SU-DHL-6 (cell line): ENCODE results near the gene CD83.

Source experiments
- H2AFZ ChIP-seq: fragments of 200-600 bp; sonication (generic); 2 replicates; pipeline ENCODE4 v1.6.1; 2014; ENCODE audit warnings: low read depth, mild to moderate bottlenecking, moderate library complexity, mixed read lengths, antibody characterized with exemption, low read length; ENCODE audit not compliant: severe bottlenecking
- H3F3A ChIP-seq: fragments of 200-600 bp; shearing (Covaris generic); 2 replicates; pipeline ENCODE4 v1.6.0; 2016; ENCODE audit warnings: antibody characterized with exemption, mild to moderate bottlenecking; ENCODE audit not compliant: insufficient read depth
- H3K27ac ChIP-seq: fragments of 200-600 bp; sonication (generic); 2 replicates; pipeline ENCODE4 v1.5.1; 2016; ENCODE audit warnings: low read depth, mild to moderate bottlenecking, low read length, moderate library complexity, mixed read lengths
- H3K27me3 ChIP-seq: fragments of 200-600 bp; sonication (generic), shearing (Covaris generic); 2 replicates; pipeline ENCODE4 v1.6.0; 2014; ENCODE audit warnings: mild to moderate bottlenecking, low read length
- H3K36me3 ChIP-seq: fragments of 200-600 bp; sonication (generic); 2 replicates; pipeline ENCODE4 v1.6.1; 2014; ENCODE audit warnings: mild to moderate bottlenecking, low read length, mixed read lengths
- H3K4me2 ChIP-seq: fragments of 300-600, 200-600 bp; shearing (Covaris generic), sonication (generic); 2 replicates; pipeline ENCODE4 v1.6.0; 2014; ENCODE audit warnings: low read length, low read depth, mild to moderate bottlenecking; ENCODE audit not compliant: poor library complexity, severe bottlenecking
- H3K4me3 ChIP-seq: fragments of 200-600 bp; sonication (generic); 2 replicates; pipeline ENCODE4 v1.5.1; 2014; ENCODE audit warnings: antibody characterized with exemption, low read length, mild to moderate bottlenecking, mixed read lengths; ENCODE audit not compliant: insufficient read depth, poor library complexity, severe bottlenecking
- H3K79me2 ChIP-seq: fragments of 200-600 bp; sonication (generic); 2 replicates; pipeline ENCODE4 v1.6.1; 2014; ENCODE audit warnings: mild to moderate bottlenecking, low read length, moderate library complexity; ENCODE audit not compliant: insufficient read depth
- H3K9ac ChIP-seq: fragments of 200-600 bp; sonication (generic); 2 replicates; pipeline ENCODE4 v1.7.0; 2014; ENCODE audit warnings: mild to moderate bottlenecking, low read length
- H3K9me2 ChIP-seq: fragments of 200-600 bp; sonication (generic); replicated peaks from 2 replicates; pipeline ENCODE4 v1.6.1; 2014; ENCODE audit warnings: low read length; ENCODE audit not compliant: insufficient read depth
- H3K9me3 ChIP-seq: fragments of 200-600 bp; sonication (generic); 2 replicates; pipeline ENCODE4 v1.6.1; 2014; ENCODE audit warnings: low read length, mixed read lengths; ENCODE audit not compliant: insufficient read depth
- H4K20me1 ChIP-seq: fragments of 200-600 bp; sonication (generic); 2 replicates; pipeline ENCODE4 v1.6.1; 2014; ENCODE audit warnings: low read depth, mild to moderate bottlenecking, antibody characterized with exemption, low read length, moderate library complexity, mixed read lengths
- CTCF ChIP-seq: fragments of 200-600 bp; sonication (generic); IDR thresholded peaks from one replicate; pipeline ENCODE4 v1.5.1; 2017; ENCODE audit warnings: antibody characterized with exemption, mild to moderate bottlenecking, low read length, moderate library complexity; ENCODE audit not compliant: insufficient read depth, poor library complexity, severe bottlenecking
- EZH2phosphoT487 ChIP-seq: fragments of 200-600 bp; sonication (generic), shearing (Covaris generic); conservative IDR thresholded peaks from 2 replicates; pipeline ENCODE4 v1.6.1; 2018; ENCODE audit warnings: mild to moderate bottlenecking, antibody characterized with exemption, low read length, moderate library complexity, mixed read lengths

Gene CD83

GRCh38 chr6:14132244-14132920, 14.8 kb downstream of the CD83 start:
- Histone ChIP-seq H3K27ac (no peak overlapping the region), H3K27me3 (no peaks in the 10 kb centered on the region), H3K9me2 (no peaks in the 10 kb centered on the region), H3F3A (peaks cover 20% of the 10 kb centered on the region), H3K4me2 (no peak overlapping the region), H3K9ac (no peak overlapping the region), H3K4me3 (no peak overlapping the region), H4K20me1 (peaks cover 50% of the 10 kb centered on the region; the same call in 1 of the 2 replicates), H3K79me2 (peaks cover 53% of the 10 kb centered on the region), H2AFZ (no peak overlapping the region), H3K36me3 (peaks cover 59% of the 10 kb centered on the region), H3K9me3 (no peaks in the 10 kb centered on the region)
- TF ChIP-seq CTCF (no peak), EZH2phosphoT487 (no peak)

- peaks cover 47% of the 10 kb centered on the region for H3K79me2 ChIP-seq
- H4K20me1 ChIP-seq = peaks cover 45% of the 10 kb centered on the region; the same call in 1 of the 2 replicates
- H3K9ac ChIP-seq = no peak overlapping the region
- no peak overlapping the region for H2AFZ ChIP-seq
- H3K4me2 ChIP-seq = no peak overlapping the region
- H3K9me2 ChIP-seq = no peaks in the 10 kb centered on the region
- peaks cover 55% of the 10 kb centered on the region for H3K36me3 ChIP-seq
- TF ChIP-seq EZH2phosphoT487 (no peak), CTCF (no peak)
- no peaks in the 10 kb centered on the region for H3K9me3 ChIP-seq
- no peaks in the 10 kb centered on the region for H3K27me3 ChIP-seq
- H3F3A ChIP-seq = peaks cover 20% of the 10 kb centered on the region
- no peak overlapping the region for H3K4me3 ChIP-seq
- H3K27ac ChIP-seq = no peak overlapping the region
These were observed 15.3 kb downstream of the CD83 start for GRCh38 chr6:14132921-14133275.

GRCh38 chr6:14134211-14134910, 16.8 kb downstream of the CD83 start:
- Histone ChIP-seq H3K4me2 (no peak overlapping the region), H3K4me3 (no peak overlapping the region), H3K9ac (no peak overlapping the region), H3K27ac (peak overlapping the region; percentile 1; the same call in 1 of the 2 replicates), H3K9me2 (no peaks in the 10 kb centered on the region), H3K9me3 (no peaks in the 10 kb centered on the region), H3K27me3 (no peaks in the 10 kb centered on the region), H4K20me1 (peaks cover 35% of the 10 kb centered on the region; the same call in 1 of the 2 replicates), H3K79me2 (peaks cover 33% of the 10 kb centered on the region), H2AFZ (no peak overlapping the region), H3F3A (peaks cover 32% of the 10 kb centered on the region), H3K36me3 (peaks cover 55% of the 10 kb centered on the region)
- no peak for TF ChIP-seq CTCF
